ENCODE data around the gene FBP1. TPM values are rescaled to one million over a fixed set of nuclear protein-coding genes. Genes with fewer than 3 reads are reported as not detected.

Gene FBP1
- total RNA-seq, result 1 to 10 TPM; 2.4 to 3.8 (median 3.0) TPM
- 1.9 TPM for polyA plus RNA-seq
- long read RNA-seq, donor 1, partial matches to known transcripts, result 0 of 1 reads
- long read RNA-seq, donor 1, other reads (novel, unspliced or antisense), result 0 of 1 reads
- long read RNA-seq, donor 2, partial matches to known transcripts, result 0 of 2 reads
- long read RNA-seq, donor 2, other reads (novel, unspliced or antisense), result 0 of 2 reads
- long read RNA-seq, donor 3, transcript FBP1-201 (7 exons, 1,462 nt), result major isoform, 7 of 7 reads
- long read RNA-seq, donor 3, partial matches to known transcripts, result 0 of 7 reads
- long read RNA-seq, donor 3, other reads (novel, unspliced or antisense), result 0 of 7 reads
- long read RNA-seq, donor 4, transcript FBP1-201 (7 exons, 1,462 nt), result major isoform, 6 of 8 reads
- long read RNA-seq, donor 4, partial matches to known transcripts, result 1 of 8 reads
- long read RNA-seq, donor 4, other reads (novel, unspliced or antisense), result 1 of 8 reads

GRCh38 chr9:94639061-94639998 is at the start of gene FBP1:
Gene FBP1, minus strand, starts transcription at chr9:94639518. Its CDS starts 208 bp downstream, at chr9:94639310.
- H3K27me3 ChIP-seq (ENCODE audit: control insufficient read depth, insufficient read depth), result no peaks in the 10 kb centered on the region
- H3K27ac ChIP-seq (ENCODE audit: low read length), result no peak within 1 kb of the TSS
- intact Hi-C loops (cut with DNase I), result no loop called here
- H3K4me1 ChIP-seq (ENCODE audit: control insufficient read depth, insufficient read depth, low read length), result no peaks in the 10 kb centered on the region
- H3K4me3 ChIP-seq (ENCODE audit: low read length), result peak within 1 kb of the TSS; percentile 59
- ATAC-seq, result peak; percentile 77 to 80
- WGBS, result 5% methylated on average over 79 of the region's 79 CpGs
- peak; percentile 50 to 80 (median 78) for DNase-seq
- H3K9me3 ChIP-seq (ENCODE audit: control insufficient read depth, low read length), result no peaks in the 10 kb centered on the region

GRCh38 chr9:94687451-94687850 is 48.1 kb upstream of the FBP1 start:
- H3K4me3 ChIP-seq (ENCODE audit: low read length), result no peak overlapping the region

DNA sequence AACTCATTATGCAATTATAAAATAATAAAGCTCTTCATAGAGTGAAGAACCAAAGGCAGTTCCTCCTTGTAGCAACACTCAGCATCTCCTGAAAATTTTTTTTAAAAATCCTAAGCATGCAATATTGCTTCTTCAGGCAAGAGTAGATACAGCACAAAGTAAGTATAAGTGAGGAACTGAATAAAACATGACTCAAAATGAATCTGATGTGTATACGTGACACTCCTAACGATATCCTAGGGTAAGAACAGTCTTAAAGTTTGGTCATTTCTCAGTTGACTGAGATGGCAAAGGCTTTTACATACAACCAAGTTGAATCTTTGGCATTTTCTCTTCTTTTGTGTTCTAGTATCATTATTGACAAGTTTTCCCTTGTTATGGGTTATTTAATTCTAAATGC is 46.0 kb upstream of the FBP1 start:
- Histone ChIP-seq H3K4me1 (ENCODE audit: control insufficient read depth, insufficient read depth, low read length) (no peaks in the 10 kb centered on the region), H3K4me3 (ENCODE audit: low read length) (no peak overlapping the region), H3K27ac (ENCODE audit: low read length) (no peak overlapping the region), H3K9me3 (ENCODE audit: control insufficient read depth, low read length) (no peaks in the 10 kb centered on the region), H3K27me3 (ENCODE audit: control insufficient read depth, insufficient read depth) (no peaks in the 10 kb centered on the region)
- WGBS, result 91% methylated on average over 2 of the region's 2 CpGs
- DNase-seq (no peak), ATAC-seq (no peak)
- intact Hi-C loops (cut with DNase I), result loop anchor here in 1 of 4 donors (10.0 kb wide), 1 partner anchor 79 kb away; no protein-coding TSS in a partner anchor

More at GRCh38 chr9:94687451-94687850, 48.1 kb upstream of the FBP1 start:
- Histone ChIP-seq H3K27ac (ENCODE audit: low read length) (no peak overlapping the region), H3K27me3 (ENCODE audit: control insufficient read depth, insufficient read depth) (no peaks in the 10 kb centered on the region), H3K9me3 (ENCODE audit: control insufficient read depth, low read length) (no peaks in the 10 kb centered on the region), H3K4me1 (ENCODE audit: control insufficient read depth, insufficient read depth, low read length) (no peaks in the 10 kb centered on the region)
- intact Hi-C loops (cut with DNase I), result loop anchor here in 1 of 4 donors (10.0 kb wide), 1 partner anchor 77 kb away; no protein-coding TSS in a partner anchor
- ATAC-seq (no peak), DNase-seq (no peak)
- WGBS, result 74% methylated on average over 2 of the region's 2 CpGs

DNA sequence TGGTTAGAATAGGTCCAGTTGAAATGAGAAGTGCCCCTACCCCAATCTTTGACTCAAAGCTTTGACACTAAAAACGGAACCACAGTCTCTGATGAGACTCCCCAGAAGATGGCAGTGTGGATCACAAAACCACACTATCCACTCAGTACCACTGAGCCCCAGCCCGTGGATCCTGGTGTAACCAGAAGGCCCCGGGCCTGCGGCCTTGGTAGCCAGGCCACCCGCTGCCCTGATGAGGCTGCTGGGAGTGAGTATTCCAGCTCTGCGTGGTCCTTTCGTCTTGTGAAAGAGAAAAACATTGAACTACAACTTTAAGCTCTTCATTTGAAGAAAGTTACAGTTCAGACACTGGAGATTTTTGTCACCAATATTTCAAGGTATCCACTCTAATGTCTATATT is 42.2 kb upstream of the FBP1 start:
- 10% methylated on average over 7 of the region's 7 CpGs for WGBS
- peak; percentile 96 to 97 for ATAC-seq
- DNase-seq, result peak; percentile 85 to 91 (median 88)
- intact Hi-C loops (cut with DNase I), result loop anchor here in 3 of 4 donors (2.0 to 10.0 kb wide), 3 partner anchors 83 to 449 kb away; no protein-coding TSS in a partner anchor
- H3K4me3 ChIP-seq (ENCODE audit: low read length), result no peak overlapping the region
- H3K9me3 ChIP-seq (ENCODE audit: control insufficient read depth, low read length), result no peaks in the 10 kb centered on the region
- H3K4me1 ChIP-seq (ENCODE audit: control insufficient read depth, insufficient read depth, low read length), result no peaks in the 10 kb centered on the region
- H3K27me3 ChIP-seq (ENCODE audit: control insufficient read depth, insufficient read depth), result no peaks in the 10 kb centered on the region
- H3K27ac ChIP-seq (ENCODE audit: low read length), result no peak overlapping the region

- 72% methylated on average over 2 of the region's 2 CpGs for WGBS
- intact Hi-C loops (cut with DNase I), result loop anchor here in 3 of 4 donors (2.0 to 10.0 kb wide), 3 partner anchors 84 to 450 kb away; no protein-coding TSS in a partner anchor
- H3K27me3 ChIP-seq (ENCODE audit: control insufficient read depth, insufficient read depth), result no peaks in the 10 kb centered on the region
- ATAC-seq (no peak), DNase-seq (no peak)
- H3K4me3 ChIP-seq (ENCODE audit: low read length), result no peak overlapping the region
- H3K27ac ChIP-seq (ENCODE audit: low read length), result no peak overlapping the region
- no peaks in the 10 kb centered on the region for H3K9me3 ChIP-seq (ENCODE audit: control insufficient read depth, low read length)
- no peaks in the 10 kb centered on the region for H3K4me1 ChIP-seq (ENCODE audit: control insufficient read depth, insufficient read depth, low read length)
These were observed 41.3 kb upstream of the FBP1 start for GRCh38 chr9:94680621-94681020.

GRCh38 chr9:94680020-94680419 is 40.7 kb upstream of the FBP1 start:
- no peak overlapping the region for H3K4me3 ChIP-seq (ENCODE audit: low read length)
- ATAC-seq (no peak), DNase-seq (no peak)
- no peaks in the 10 kb centered on the region for H3K9me3 ChIP-seq (ENCODE audit: control insufficient read depth, low read length)
- H3K27ac ChIP-seq (ENCODE audit: low read length), result no peak overlapping the region
- intact Hi-C loops (cut with DNase I), result loop anchor here in 3 of 4 donors (2.0 to 10.0 kb wide), 3 partner anchors 85 to 451 kb away; no protein-coding TSS in a partner anchor
- no peaks in the 10 kb centered on the region for H3K27me3 ChIP-seq (ENCODE audit: control insufficient read depth, insufficient read depth)
- no peaks in the 10 kb centered on the region for H3K4me1 ChIP-seq (ENCODE audit: control insufficient read depth, insufficient read depth, low read length)
- WGBS, result 89% methylated on average over 1 of the region's 1 CpG

DNA sequence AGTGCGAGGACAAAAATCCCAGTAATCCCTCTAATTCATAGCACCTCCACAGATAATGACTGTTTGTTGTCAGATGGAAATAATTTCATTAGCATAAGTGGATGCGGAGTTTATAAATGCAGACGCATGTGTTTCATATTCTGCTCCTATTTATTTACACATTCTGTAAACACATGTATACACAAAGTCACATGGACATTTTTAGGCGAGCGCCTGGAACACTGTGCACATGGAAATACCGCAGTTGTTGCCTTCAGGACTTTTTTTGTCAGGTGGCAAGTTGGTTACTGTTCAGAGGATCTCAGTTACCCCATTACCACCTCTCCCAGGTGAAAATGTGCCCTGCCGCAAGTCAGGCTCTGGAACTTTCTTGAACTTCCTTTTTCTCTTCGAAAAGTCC is 40.3 kb upstream of the FBP1 start:
- no peak for DNase-seq

DNA sequence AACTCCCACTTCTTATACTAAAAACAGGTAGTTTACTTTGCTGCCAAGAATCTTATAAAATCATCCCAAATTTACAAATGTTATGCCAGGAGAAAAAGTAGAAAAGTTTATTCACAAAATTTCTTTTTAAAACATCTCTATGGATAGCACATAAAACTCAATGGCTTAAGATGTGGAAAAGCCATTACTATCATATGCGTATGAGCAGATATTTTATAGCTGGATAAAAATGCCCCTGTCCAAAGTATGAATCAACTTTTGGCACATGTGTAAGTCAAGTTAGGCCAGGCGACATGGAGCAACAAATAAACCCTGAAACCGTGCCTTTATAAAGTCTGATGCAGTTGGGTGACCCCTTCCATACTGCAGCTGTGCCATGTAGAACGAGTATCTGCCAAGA is 38.6 kb upstream of the FBP1 start:
- 58% methylated on average over 4 of the region's 4 CpGs for WGBS
- ATAC-seq, result no peak
- no peak for DNase-seq
- Histone ChIP-seq H3K4me3 (ENCODE audit: low read length) (no peak overlapping the region), H3K27ac (ENCODE audit: low read length) (no peak overlapping the region), H3K27me3 (ENCODE audit: control insufficient read depth, insufficient read depth) (no peaks in the 10 kb centered on the region), H3K4me1 (ENCODE audit: control insufficient read depth, insufficient read depth, low read length) (peaks cover 3% of the 10 kb centered on the region), H3K9me3 (ENCODE audit: control insufficient read depth, low read length) (no peaks in the 10 kb centered on the region)
- intact Hi-C loops (cut with DNase I), result loop anchor here in 1 of 4 donors (5.0 kb wide), 1 partner anchor 449 kb away; no protein-coding TSS in a partner anchor

More for the DNA sequence above, 40.3 kb upstream of the FBP1 start:
- Histone ChIP-seq H3K27ac (ENCODE audit: low read length) (no peak overlapping the region), H3K9me3 (ENCODE audit: control insufficient read depth, low read length) (no peaks in the 10 kb centered on the region), H3K4me1 (ENCODE audit: control insufficient read depth, insufficient read depth, low read length) (peaks cover 1% of the 10 kb centered on the region), H3K27me3 (ENCODE audit: control insufficient read depth, insufficient read depth) (no peaks in the 10 kb centered on the region), H3K4me3 (ENCODE audit: low read length) (no peak overlapping the region)
- intact Hi-C loops (cut with DNase I), result loop anchor here in 1 of 4 donors (5.0 kb wide), 1 partner anchor 448 kb away; no protein-coding TSS in a partner anchor
- no peak for ATAC-seq
- WGBS, result 91% methylated on average over 8 of the region's 8 CpGs

DNA sequence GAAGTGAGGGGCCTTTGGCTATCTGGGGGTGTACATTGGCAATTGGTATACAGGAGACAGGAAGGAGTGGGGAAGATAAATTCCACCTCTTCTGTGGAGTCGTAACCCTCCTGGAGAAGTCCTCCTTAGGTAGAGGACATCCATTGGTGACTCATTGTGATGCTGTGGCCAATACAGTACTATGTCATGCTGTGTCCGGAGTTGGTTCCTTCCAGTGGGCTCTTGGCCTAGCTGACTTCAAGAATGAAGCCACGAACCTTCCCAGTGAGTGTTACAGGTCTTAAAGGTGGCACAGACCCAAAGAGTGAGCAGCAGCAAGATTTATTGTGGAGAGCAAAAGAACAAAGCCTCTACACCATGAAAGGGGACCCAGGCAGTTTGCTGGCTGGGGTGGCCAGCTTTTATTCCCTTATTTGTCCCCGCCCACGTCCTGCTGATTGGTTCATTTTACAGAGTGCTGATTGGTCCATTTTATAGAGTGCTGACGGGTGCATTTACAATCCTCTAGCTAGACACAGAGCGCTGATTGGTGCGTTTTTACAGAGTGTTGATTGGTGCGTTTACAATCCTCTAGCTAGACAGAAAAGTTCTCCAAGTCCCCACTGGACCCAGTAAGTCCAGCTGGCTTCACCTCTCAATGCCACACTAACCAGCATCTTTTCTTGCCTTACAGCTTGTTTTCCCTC is 37.3 kb upstream of the FBP1 start:
- Histone ChIP-seq H3K4me1 (ENCODE audit: control insufficient read depth, insufficient read depth, low read length) (peaks cover 3% of the 10 kb centered on the region), H3K9me3 (ENCODE audit: control insufficient read depth, low read length) (no peaks in the 10 kb centered on the region), H3K4me3 (ENCODE audit: low read length) (no peak overlapping the region), H3K27me3 (ENCODE audit: control insufficient read depth, insufficient read depth) (no peaks in the 10 kb centered on the region), H3K27ac (ENCODE audit: low read length) (no peak overlapping the region)
- intact Hi-C loops (cut with DNase I), result loop anchor here in 1 of 4 donors (5.0 kb wide), 1 partner anchor 451 kb away; no protein-coding TSS in a partner anchor
- DNase-seq (no peak), ATAC-seq (no peak)
- WGBS, result 94% methylated on average over 9 of the region's 9 CpGs

Measured in right cardiac atrium (tissue), 5 donors.